HG02763 (cell line): ENCODE results near the gene HBS1L.
A peak's percentile ranks its signal among the peaks of the same experiment; 100 is the strongest.

Experiments used
- ATAC-seq: cut with Tn5 transposase; IDR thresholded peaks from one replicate; pipeline ENCODE4 v1.9.1; 2021; ENCODE audit warnings: mild to moderate bottlenecking, moderate library complexity; ENCODE audit not compliant: unreplicated experiment

HBS1L gene

GRCh38 chr6:135002974-135003703 is 51.5 kb downstream of the HBS1L start:
- peak; percentile 90 for ATAC-seq

- no peak for ATAC-seq
Observed at GRCh38 chr6:135002229-135002844, 52.3 kb downstream of the HBS1L start.

- ATAC-seq, result no peak
Observed at GRCh38 chr6:134999107-134999506, 55.5 kb downstream of the HBS1L start.

- ATAC-seq, result no peak
Observed at GRCh38 chr6:134997133-134997995, 57.3 kb downstream of the HBS1L start.

GRCh38 chr6:134995536-134995935 is 59.1 kb downstream of the HBS1L start:
- ATAC-seq, result no peak

- no peak for ATAC-seq
Observed at GRCh38 chr6:134994431-134994830, 60.2 kb downstream of the HBS1L start.

- no peak for ATAC-seq
Observed at GRCh38 chr6:134992155-134992554, 62.5 kb downstream of the HBS1L start.

- no peak for ATAC-seq
Observed at GRCh38 chr6:134990262-134990661, 64.4 kb downstream of the HBS1L start.

- ATAC-seq, result no peak
Observed at GRCh38 chr6:134984821-134985220, 69.8 kb downstream of the HBS1L start.

- ATAC-seq, result no peak
Observed at GRCh38 chr6:134983823-134984222, 70.8 kb downstream of the HBS1L start.

GRCh38 chr6:134982161-134982560 is 72.5 kb downstream of the HBS1L start:
- ATAC-seq, result no peak

GRCh38 chr6:134980846-134981245 is 73.8 kb downstream of the HBS1L start:
- ATAC-seq, result no peak

GRCh38 chr6:134979142-134979541 is 75.5 kb downstream of the HBS1L start:
- peak; percentile 64 for ATAC-seq

- no peak for ATAC-seq
Observed at GRCh38 chr6:134974370-134974769, 80.3 kb downstream of the HBS1L start.

- ATAC-seq, result no peak
Observed at GRCh38 chr6:134967711-134968110, 86.9 kb downstream of the HBS1L start.

- ATAC-seq, result no peak
Observed at GRCh38 chr6:134964451-134965203, 90.0 kb downstream of the HBS1L start.

GRCh38 chr6:134962421-134962820 is 92.2 kb downstream of the HBS1L start:
- no peak for ATAC-seq

- ATAC-seq, result no peak
Observed at GRCh38 chr6:134961366-134961765, 93.3 kb downstream of the HBS1L start.

- no peak for ATAC-seq
Observed at GRCh38 chr6:134959603-134960002, 95.0 kb downstream of the HBS1L start.

GRCh38 chr6:134956676-134957075 is 97.9 kb downstream of the HBS1L start:
- ATAC-seq, result no peak

GRCh38 chr6:134956032-134956431 is 98.6 kb downstream of the HBS1L start:
- no peak for ATAC-seq
